Neutrophil (primary cell): Measurements from ENCODE around the gene SELENOO.

Experiments used
- H3K27ac ChIP-seq: fragments of 200-600 bp; sonication (generic); 2 replicates; pipeline ENCODE4 v1.5.1; 2016; ENCODE audit warnings: mild to moderate bottlenecking, moderate library complexity
- H3K27me3 ChIP-seq: fragments of 200-600 bp; sonication (generic); 2 replicates; pipeline ENCODE4 v1.6.0; 2016; ENCODE audit warnings: mild to moderate bottlenecking
- H3K36me3 ChIP-seq: fragments of 200-600 bp; sonication (generic); 2 replicates; pipeline ENCODE4 v1.5.1; 2017
- H3K4me1 ChIP-seq, 2 experiments: fragments of 200-600 bp in 1 of 2; sonication (generic) in 1 of 2; 1 replicate in 1 of 2; 2 replicates in 1 of 2; pipeline versions ENCODE4 v1.5.1 to v1.6.1; 2013 to 2016; ENCODE audit warnings: low read depth in 1 of 2, low read length in 1 of 2, mild to moderate bottlenecking in 1 of 2, moderate library complexity in 1 of 2; ENCODE audit not compliant: control insufficient read depth in 1 of 2, insufficient read depth in 1 of 2
- H3K4me3 ChIP-seq, 2 experiments: fragments of 200-600 bp in 1 of 2; sonication (generic) in 1 of 2; 1 replicate in 1 of 2; 2 replicates in 1 of 2; pipeline ENCODE4 v1.5.1; 2013 to 2016; ENCODE audit warnings: low read depth in 1 of 2, low read length in 1 of 2, mild to moderate bottlenecking in 1 of 2, moderate library complexity in 1 of 2
- H3K9me3 ChIP-seq: fragments of 200-600 bp; sonication (generic); 2 replicates; pipeline ENCODE4 v1.5.1; 2016
- TF ChIP-seq, protein P1 (sequence below): fragments of 200-600 bp; sonication (generic); IDR thresholded peaks from 2 replicates; pipeline ENCODE4 v1.5.1; 2016; ENCODE audit warnings: antibody characterized with exemption

SELENOO gene

DNA sequence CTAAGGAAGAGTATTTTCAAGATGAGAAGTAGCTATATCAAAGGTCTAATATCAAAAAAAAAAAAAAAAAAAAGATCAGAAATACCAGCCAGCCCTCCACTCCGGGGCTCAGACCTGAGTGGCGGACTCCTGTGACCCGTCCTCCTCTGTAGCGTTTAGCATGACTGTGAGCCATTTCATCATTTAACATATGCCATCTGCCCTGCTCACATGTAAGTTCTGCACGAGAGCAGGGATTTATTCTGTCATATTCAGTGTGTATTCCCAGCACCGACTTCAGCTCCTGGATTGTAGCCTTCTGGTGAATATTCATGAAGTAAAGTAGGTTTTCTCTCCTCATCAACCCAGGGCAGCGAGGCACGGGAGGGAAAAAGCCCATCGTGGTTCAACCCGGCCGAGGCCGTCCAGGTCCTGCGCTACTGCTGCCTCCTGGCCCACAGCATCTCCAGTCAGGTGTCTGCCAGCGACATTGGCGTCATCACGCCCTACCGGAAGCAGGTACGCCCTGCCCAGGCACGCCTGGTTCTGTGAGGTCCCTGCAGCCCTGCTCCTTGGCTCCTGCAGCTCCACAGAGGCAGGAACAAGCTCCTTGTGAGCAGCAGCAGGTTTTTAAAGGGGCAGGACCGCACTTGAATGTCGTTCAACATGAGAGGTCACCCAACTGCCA lies 43.0 kb upstream of the SELENOO start:
- TF ChIP-seq, protein P1, sequence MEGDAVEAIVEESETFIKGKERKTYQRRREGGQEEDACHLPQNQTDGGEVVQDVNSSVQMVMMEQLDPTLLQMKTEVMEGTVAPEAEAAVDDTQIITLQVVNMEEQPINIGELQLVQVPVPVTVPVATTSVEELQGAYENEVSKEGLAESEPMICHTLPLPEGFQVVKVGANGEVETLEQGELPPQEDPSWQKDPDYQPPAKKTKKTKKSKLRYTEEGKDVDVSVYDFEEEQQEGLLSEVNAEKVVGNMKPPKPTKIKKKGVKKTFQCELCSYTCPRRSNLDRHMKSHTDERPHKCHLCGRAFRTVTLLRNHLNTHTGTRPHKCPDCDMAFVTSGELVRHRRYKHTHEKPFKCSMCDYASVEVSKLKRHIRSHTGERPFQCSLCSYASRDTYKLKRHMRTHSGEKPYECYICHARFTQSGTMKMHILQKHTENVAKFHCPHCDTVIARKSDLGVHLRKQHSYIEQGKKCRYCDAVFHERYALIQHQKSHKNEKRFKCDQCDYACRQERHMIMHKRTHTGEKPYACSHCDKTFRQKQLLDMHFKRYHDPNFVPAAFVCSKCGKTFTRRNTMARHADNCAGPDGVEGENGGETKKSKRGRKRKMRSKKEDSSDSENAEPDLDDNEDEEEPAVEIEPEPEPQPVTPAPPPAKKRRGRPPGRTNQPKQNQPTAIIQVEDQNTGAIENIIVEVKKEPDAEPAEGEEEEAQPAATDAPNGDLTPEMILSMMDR, result no peak
- Histone ChIP-seq H3K36me3 (no peaks in the 10 kb centered on the region), H3K4me3 (no peak overlapping the region), H3K4me1 (no peaks in the 10 kb centered on the region), H3K27ac (no peak overlapping the region), H3K27me3 (peaks cover 24% of the 10 kb centered on the region), H3K9me3 (no peaks in the 10 kb centered on the region)

DNA sequence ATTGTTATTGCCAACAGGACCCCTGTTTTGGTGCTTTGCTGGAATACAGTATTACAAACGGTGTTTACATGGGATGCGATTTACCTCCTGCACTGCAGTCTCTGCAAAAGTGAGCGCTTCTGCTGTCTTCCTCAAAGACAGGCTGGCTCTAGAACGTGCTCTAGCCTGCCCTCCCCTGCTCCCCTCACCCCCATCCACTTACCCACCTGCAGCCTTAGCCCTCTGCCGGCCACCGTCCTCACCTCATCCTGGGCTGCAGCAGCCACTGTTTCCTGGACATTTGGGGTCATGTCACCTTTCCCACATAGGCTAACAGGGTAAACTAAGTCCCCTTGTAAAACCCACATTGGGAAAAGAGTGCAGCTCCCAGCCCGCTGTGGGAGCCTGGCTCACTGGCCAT lies 39.9 kb upstream of the SELENOO start:
- H3K27me3 ChIP-seq, result peaks cover 34% of the 10 kb centered on the region
- H3K4me1 ChIP-seq, result no peaks in the 10 kb centered on the region
- H3K9me3 ChIP-seq, result no peaks in the 10 kb centered on the region
- H3K27ac ChIP-seq, result no peak overlapping the region
- TF ChIP-seq, protein P1, result no peak
- H3K4me3 ChIP-seq, result no peak overlapping the region
- no peaks in the 10 kb centered on the region for H3K36me3 ChIP-seq

DNA sequence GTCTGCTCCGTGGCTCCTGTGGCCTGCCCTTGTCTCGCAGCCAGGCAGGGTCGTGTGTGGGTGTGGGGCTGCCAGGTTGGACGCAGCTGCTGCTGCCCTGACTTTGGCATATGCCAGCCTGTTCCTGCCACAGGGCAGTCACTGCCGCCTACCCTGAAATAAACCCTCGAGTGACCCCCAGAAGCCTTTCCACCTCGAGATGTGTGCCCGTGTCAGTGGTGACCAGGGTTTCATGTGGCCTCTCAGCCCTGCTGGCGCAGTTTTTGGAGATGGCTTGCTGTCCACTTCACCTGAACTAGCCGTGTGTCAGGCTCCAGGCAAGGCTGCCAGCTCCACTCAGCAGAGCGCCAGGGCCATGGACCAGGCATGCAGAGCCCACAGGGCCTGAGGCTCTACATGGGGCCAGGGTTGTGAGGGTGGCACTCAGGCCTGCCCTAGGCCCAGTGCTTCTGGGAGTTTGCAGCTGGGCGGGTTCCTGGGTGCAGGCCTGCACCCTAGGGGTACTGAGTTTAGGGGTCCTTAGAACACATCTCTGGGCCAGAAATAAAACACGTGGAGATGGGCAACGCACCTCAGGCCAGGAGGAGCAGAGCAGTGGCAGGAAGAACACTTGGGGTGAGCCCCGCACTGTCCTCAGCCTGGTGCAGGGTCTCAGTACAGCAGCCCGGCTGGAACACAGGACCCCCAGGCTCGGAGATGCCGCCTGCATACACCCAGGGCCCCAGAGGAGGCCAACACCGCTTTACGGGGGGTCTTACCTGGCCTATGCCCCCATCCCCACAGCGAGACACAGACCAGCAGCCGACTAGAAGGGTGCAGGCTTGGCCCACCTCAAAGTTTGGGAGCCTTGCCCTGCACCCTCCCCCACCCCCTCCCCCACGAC lies 39.1 kb upstream of the SELENOO start:
- H3K9me3 ChIP-seq, result no peaks in the 10 kb centered on the region
- no peaks in the 10 kb centered on the region for H3K4me1 ChIP-seq
- no peaks in the 10 kb centered on the region for H3K36me3 ChIP-seq
- peaks cover 37% of the 10 kb centered on the region for H3K27me3 ChIP-seq
- TF ChIP-seq, protein P1, result no peak
- no peak overlapping the region for H3K4me3 ChIP-seq
- H3K27ac ChIP-seq, result no peak overlapping the region

DNA sequence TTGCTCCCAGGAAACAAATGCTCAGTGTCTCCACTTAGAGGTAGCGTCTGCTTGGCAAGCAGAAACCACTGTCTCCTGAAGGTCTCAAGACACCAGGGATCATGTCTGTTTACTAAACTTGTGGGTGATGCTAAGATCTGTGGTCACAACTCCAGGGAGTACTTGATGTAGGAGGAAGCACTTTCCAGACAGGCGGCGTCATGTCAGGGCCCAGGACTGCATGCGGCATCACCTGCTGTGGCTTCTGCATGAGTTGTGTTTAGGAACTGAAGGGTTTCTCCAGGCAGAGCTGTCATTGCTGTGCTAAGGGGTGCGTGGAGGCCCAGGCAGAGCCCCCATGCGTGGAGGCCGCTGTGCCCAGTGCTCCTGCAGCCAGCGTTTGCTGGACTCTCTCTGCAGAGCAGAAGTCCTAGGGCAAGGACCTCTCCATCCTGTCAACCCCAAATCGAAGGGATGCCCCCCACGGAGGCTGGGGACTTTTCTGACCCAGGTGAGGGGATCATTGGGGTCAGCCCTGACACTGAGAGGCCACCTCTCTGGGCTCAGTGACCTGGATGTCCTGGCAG lies 38.3 kb upstream of the SELENOO start:
- Histone ChIP-seq H3K27me3 (peaks cover 44% of the 10 kb centered on the region), H3K27ac (no peak overlapping the region)

DNA sequence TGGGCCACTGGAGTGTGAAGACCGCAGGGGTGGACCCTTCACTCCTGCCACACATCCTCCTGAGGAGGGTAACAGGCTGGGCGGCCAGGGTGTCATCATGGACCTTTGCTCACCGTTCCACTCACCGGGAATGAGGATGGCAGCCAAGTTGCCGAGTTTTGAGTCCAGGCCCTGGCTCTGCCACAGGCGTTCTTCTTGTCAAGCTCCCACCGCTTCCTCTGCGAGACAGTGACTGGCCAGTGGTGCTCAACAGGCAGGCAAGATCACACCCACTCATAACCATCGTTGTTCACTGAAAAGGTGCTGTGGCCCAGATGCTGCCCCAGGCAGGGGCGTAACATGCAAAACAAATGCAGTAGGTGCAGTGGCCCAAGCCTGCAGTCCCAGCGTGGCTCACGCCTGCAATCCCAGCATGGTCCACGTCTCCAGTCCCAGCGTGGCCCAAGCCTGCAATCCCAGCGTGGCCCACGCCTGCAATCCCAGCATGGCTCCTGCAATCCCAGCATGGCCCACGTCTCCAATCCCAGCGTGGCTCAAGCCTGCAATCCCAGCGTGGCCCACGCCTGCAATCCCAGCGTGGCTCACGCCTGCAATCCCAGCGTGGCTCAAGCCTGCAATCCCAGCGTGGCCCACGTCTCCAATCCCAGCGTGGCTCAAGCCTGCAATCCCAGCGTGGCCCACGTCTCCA lies 35.2 kb upstream of the SELENOO start:
- H3K27ac ChIP-seq, result no peak overlapping the region
- TF ChIP-seq, protein P1, result no peak
- H3K4me1 ChIP-seq, result peaks cover 0 to 5% of the 10 kb centered on the region in 2 experiments
- no peak overlapping the region for H3K4me3 ChIP-seq
- H3K27me3 ChIP-seq, result peaks cover 44% of the 10 kb centered on the region
- no peaks in the 10 kb centered on the region for H3K9me3 ChIP-seq
- no peaks in the 10 kb centered on the region for H3K36me3 ChIP-seq

More for the DNA sequence above, 38.3 kb upstream of the SELENOO start:
- no peaks in the 10 kb centered on the region for H3K9me3 ChIP-seq
- no peaks in the 10 kb centered on the region for H3K36me3 ChIP-seq
- H3K4me1 ChIP-seq, result no peaks in the 10 kb centered on the region
- TF ChIP-seq, protein P1, result no peak
- no peak overlapping the region for H3K4me3 ChIP-seq
